ENCODE measurements around the gene CPSF4. TPM values are rescaled to one million over a fixed set of nuclear protein-coding genes. Genes with fewer than 3 reads are reported as not detected.

CPSF4 gene
- total and polyA plus RNA-seq, 4 donors = 19.6 to 60.9 (median 44.8) TPM

GRCh38 chr7:99396418-99397296 is 42.1 kb upstream of the CPSF4 start:
- H3K27ac ChIP-seq (ENCODE audit: low read depth, low read length) = peak overlapping the region; percentile 29
- H3K4me3 ChIP-seq (ENCODE audit: low read depth, low read length) = no peak overlapping the region
- H3K9me3 ChIP-seq (ENCODE audit: control insufficient read depth, insufficient read depth, low read length) = no peaks in the 10 kb centered on the region
- no peaks in the 10 kb centered on the region for H3K27me3 ChIP-seq (ENCODE audit: control insufficient read depth, insufficient read depth, low read length)
- peaks cover 73% of the 10 kb centered on the region for H3K36me3 ChIP-seq (ENCODE audit: control insufficient read depth, insufficient read depth, low read length)
- no peak for DNase-seq (ENCODE audit: low read depth in 4 of 6, low spot score in 6 of 6)
- H3K4me1 ChIP-seq (ENCODE audit: control insufficient read depth, insufficient read depth, low read length) = peaks cover 32% of the 10 kb centered on the region
- 92% methylated on average over 12 of the region's 21 CpGs for WGBS (ENCODE audit: insufficient coverage)

- Histone ChIP-seq H3K4me3 (ENCODE audit: low read depth, low read length) (no peak overlapping the region), H3K27me3 (ENCODE audit: control insufficient read depth, insufficient read depth, low read length) (no peaks in the 10 kb centered on the region), H3K9me3 (ENCODE audit: control insufficient read depth, insufficient read depth, low read length) (no peaks in the 10 kb centered on the region), H3K4me1 (ENCODE audit: control insufficient read depth, insufficient read depth, low read length) (peaks cover 25% of the 10 kb centered on the region), H3K27ac (ENCODE audit: low read depth, low read length) (peak overlapping the region; percentile 29), H3K36me3 (ENCODE audit: control insufficient read depth, insufficient read depth, low read length) (peaks cover 81% of the 10 kb centered on the region)
- WGBS (ENCODE audit: insufficient coverage) = 95% methylated on average over 17 of the region's 18 CpGs
- DNase-seq (ENCODE audit: low read depth in 4 of 6, low spot score in 6 of 6) = no peak
Measured at GRCh38 chr7:99397297-99397983, 41.3 kb upstream of the CPSF4 start.

DNA sequence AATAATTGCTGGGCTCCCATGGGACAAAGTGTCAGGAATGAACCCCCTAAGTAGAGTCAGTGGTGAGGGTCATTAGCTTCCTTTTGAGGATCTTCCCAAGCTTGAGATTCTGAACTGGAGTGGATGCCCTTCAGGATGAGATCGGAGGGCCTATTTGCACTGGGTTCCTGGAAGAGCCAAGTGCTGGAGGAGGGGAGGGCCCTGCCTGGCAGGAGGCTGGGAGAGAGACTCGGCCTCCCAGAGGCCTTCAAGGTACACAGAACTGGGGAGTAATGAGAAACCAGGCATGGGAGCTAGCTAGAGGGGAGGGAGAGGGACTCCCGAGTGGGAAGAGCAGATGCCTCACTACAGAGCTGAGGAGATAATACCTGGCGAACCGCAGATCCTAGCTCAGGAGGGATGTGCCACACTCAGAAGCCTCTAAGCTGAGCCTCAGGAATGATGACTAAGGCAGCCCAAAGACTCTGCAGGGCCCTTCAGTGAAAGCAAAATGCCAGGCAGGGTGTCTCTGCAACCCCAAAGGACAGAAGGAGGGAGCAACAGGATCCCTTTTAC is 39.8 kb upstream of the CPSF4 start:
- 84% methylated on average over 5 of the region's 5 CpGs for WGBS (ENCODE audit: insufficient coverage)
- H3K27ac ChIP-seq (ENCODE audit: low read depth, low read length) = no peak overlapping the region
- H3K4me3 ChIP-seq (ENCODE audit: low read depth, low read length) = no peak overlapping the region
- H3K9me3 ChIP-seq (ENCODE audit: control insufficient read depth, insufficient read depth, low read length) = no peaks in the 10 kb centered on the region
- DNase-seq (ENCODE audit: low read depth in 4 of 6, low spot score in 6 of 6) = no peak
- H3K36me3 ChIP-seq (ENCODE audit: control insufficient read depth, insufficient read depth, low read length) = peaks cover 91% of the 10 kb centered on the region
- H3K4me1 ChIP-seq (ENCODE audit: control insufficient read depth, insufficient read depth, low read length) = peaks cover 10% of the 10 kb centered on the region
- H3K27me3 ChIP-seq (ENCODE audit: control insufficient read depth, insufficient read depth, low read length) = no peaks in the 10 kb centered on the region

- no peak for DNase-seq (ENCODE audit: low read depth in 4 of 6, low spot score in 6 of 6)
- peaks cover 6% of the 10 kb centered on the region for H3K4me1 ChIP-seq (ENCODE audit: control insufficient read depth, insufficient read depth, low read length)
- 92% methylated on average over 4 of the region's 6 CpGs for WGBS (ENCODE audit: insufficient coverage)
- no peak overlapping the region for H3K4me3 ChIP-seq (ENCODE audit: low read depth, low read length)
- no peaks in the 10 kb centered on the region for H3K27me3 ChIP-seq (ENCODE audit: control insufficient read depth, insufficient read depth, low read length)
- no peak overlapping the region for H3K27ac ChIP-seq (ENCODE audit: low read depth, low read length)
- H3K36me3 ChIP-seq (ENCODE audit: control insufficient read depth, insufficient read depth, low read length) = peaks cover 94% of the 10 kb centered on the region
- H3K9me3 ChIP-seq (ENCODE audit: control insufficient read depth, insufficient read depth, low read length) = no peaks in the 10 kb centered on the region
Measured at GRCh38 chr7:99399597-99399996, 39.1 kb upstream of the CPSF4 start.

GRCh38 chr7:99402854-99403253 is 35.9 kb upstream of the CPSF4 start:
- no peaks in the 10 kb centered on the region for H3K27me3 ChIP-seq (ENCODE audit: control insufficient read depth, insufficient read depth, low read length)
- WGBS (ENCODE audit: insufficient coverage) = 100% methylated on average over 3 of the region's 3 CpGs
- H3K4me3 ChIP-seq (ENCODE audit: low read depth, low read length) = no peak overlapping the region
- peaks cover 74% of the 10 kb centered on the region for H3K36me3 ChIP-seq (ENCODE audit: control insufficient read depth, insufficient read depth, low read length)
- H3K9me3 ChIP-seq (ENCODE audit: control insufficient read depth, insufficient read depth, low read length) = no peaks in the 10 kb centered on the region
- H3K27ac ChIP-seq (ENCODE audit: low read depth, low read length) = no peak overlapping the region
- peaks cover 5% of the 10 kb centered on the region for H3K4me1 ChIP-seq (ENCODE audit: control insufficient read depth, insufficient read depth, low read length)
- no peak for DNase-seq (ENCODE audit: low read depth in 4 of 6, low spot score in 6 of 6)

GRCh38 chr7:99403764-99404163 is 35.0 kb upstream of the CPSF4 start:
- H3K27ac ChIP-seq (ENCODE audit: low read depth, low read length) = no peak overlapping the region
- no peaks in the 10 kb centered on the region for H3K9me3 ChIP-seq (ENCODE audit: control insufficient read depth, insufficient read depth, low read length)
- DNase-seq (ENCODE audit: low read depth in 4 of 6, low spot score in 6 of 6) = no peak
- 89% methylated on average over 5 of the region's 5 CpGs for WGBS (ENCODE audit: insufficient coverage)
- H3K27me3 ChIP-seq (ENCODE audit: control insufficient read depth, insufficient read depth, low read length) = no peaks in the 10 kb centered on the region
- peaks cover 64% of the 10 kb centered on the region for H3K36me3 ChIP-seq (ENCODE audit: control insufficient read depth, insufficient read depth, low read length)
- H3K4me1 ChIP-seq (ENCODE audit: control insufficient read depth, insufficient read depth, low read length) = peaks cover 6% of the 10 kb centered on the region
- H3K4me3 ChIP-seq (ENCODE audit: low read depth, low read length) = no peak overlapping the region

DNA sequence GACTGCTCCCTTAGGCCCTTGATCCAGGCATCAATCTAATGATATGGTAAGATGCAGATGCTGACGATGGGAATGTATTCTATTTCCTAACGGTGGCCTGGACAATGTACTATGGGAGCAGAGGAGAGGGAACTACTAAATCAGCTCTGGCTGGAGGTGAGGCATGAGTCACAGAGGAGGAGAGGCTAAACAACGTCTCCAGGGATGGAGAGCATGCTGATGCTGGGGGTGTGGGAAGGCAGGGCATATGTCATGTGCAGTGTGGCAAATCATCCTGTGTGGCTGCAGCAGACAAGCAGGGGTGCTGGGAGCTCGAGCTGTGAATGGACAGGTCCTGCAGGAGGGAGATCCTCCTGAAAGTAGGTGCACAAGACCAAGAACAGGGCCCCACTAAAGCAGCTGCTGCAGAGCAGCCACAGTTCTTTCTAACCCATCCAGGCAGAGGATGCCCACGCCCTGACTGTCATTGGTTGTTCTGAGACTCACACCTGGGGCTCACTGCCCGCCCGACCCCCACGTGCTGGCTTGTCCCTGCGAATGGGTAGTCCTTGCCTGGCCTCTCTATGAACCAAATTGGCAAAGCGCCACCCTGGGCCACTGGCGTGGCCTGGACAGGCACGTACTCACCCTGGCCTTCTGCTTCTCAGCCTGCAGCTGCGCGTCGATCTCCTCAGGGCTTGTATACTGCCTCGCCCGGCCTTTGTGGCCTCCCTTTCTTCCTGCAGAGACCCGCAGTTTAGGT is 34.3 kb upstream of the CPSF4 start:
- 91% methylated on average over 18 of the region's 18 CpGs for WGBS (ENCODE audit: insufficient coverage)
- Histone ChIP-seq H3K27me3 (ENCODE audit: control insufficient read depth, insufficient read depth, low read length) (no peaks in the 10 kb centered on the region), H3K4me1 (ENCODE audit: control insufficient read depth, insufficient read depth, low read length) (peaks cover 8% of the 10 kb centered on the region), H3K9me3 (ENCODE audit: control insufficient read depth, insufficient read depth, low read length) (no peaks in the 10 kb centered on the region), H3K36me3 (ENCODE audit: control insufficient read depth, insufficient read depth, low read length) (peaks cover 58% of the 10 kb centered on the region), H3K27ac (ENCODE audit: low read depth, low read length) (no peak overlapping the region), H3K4me3 (ENCODE audit: low read depth, low read length) (no peak overlapping the region)
- DNase-seq (ENCODE audit: low read depth in 4 of 6, low spot score in 6 of 6) = no peak

DNA sequence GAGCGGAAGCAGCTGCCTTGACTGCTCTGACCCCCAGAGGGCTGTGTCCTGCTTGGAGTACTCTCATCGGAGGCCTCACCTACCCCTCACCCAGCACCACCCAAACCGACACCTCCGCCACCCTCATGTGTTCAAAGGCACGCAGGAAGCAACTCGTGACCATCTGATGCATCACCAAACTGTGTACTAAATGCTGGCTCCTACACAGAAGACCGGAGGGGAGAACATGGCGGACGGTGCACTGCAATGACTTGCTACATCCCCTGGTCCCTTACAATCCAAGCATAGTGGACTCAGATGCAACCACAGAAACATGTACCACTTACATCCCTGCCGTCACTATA is 33.8 kb upstream of the CPSF4 start:
- peaks cover 9% of the 10 kb centered on the region for H3K4me1 ChIP-seq (ENCODE audit: control insufficient read depth, insufficient read depth, low read length)
- H3K4me3 ChIP-seq (ENCODE audit: low read depth, low read length) = no peak overlapping the region
- H3K27ac ChIP-seq (ENCODE audit: low read depth, low read length) = no peak overlapping the region
- no peaks in the 10 kb centered on the region for H3K27me3 ChIP-seq (ENCODE audit: control insufficient read depth, insufficient read depth, low read length)
- no peaks in the 10 kb centered on the region for H3K9me3 ChIP-seq (ENCODE audit: control insufficient read depth, insufficient read depth, low read length)
- WGBS (ENCODE audit: insufficient coverage) = 93% methylated on average over 9 of the region's 10 CpGs
- DNase-seq (ENCODE audit: low read depth in 4 of 6, low spot score in 6 of 6) = no peak
- H3K36me3 ChIP-seq (ENCODE audit: control insufficient read depth, insufficient read depth, low read length) = peaks cover 53% of the 10 kb centered on the region

DNA sequence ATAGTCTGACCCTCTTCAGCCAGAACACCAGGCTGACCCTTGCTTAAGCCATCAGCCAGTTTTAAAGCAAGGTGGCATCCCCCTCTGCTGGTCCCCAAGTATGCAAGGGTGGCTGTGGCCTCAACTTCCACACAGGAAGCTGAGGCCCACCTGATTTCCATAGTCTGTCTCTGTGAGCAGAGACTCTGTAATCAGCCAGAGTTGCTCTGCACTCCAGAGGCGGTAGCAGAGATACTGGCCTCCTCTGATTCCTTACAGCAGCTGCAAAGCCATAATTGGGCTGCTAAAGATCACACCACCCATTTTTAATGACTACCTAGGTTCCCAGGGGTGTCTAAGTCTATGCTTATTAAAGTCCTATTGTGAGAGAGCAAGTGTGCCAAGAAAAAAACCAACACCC is 32.2 kb upstream of the CPSF4 start:
- H3K4me1 ChIP-seq (ENCODE audit: control insufficient read depth, insufficient read depth, low read length) = peaks cover 13% of the 10 kb centered on the region
- no peak for DNase-seq (ENCODE audit: low read depth in 4 of 6, low spot score in 6 of 6)
- no CpG with 5 or more reads among the region's 1 CpG for WGBS (ENCODE audit: insufficient coverage)
- no peak overlapping the region for H3K27ac ChIP-seq (ENCODE audit: low read depth, low read length)
- H3K4me3 ChIP-seq (ENCODE audit: low read depth, low read length) = no peak overlapping the region
- H3K9me3 ChIP-seq (ENCODE audit: control insufficient read depth, insufficient read depth, low read length) = no peaks in the 10 kb centered on the region
- H3K27me3 ChIP-seq (ENCODE audit: control insufficient read depth, insufficient read depth, low read length) = no peaks in the 10 kb centered on the region
- H3K36me3 ChIP-seq (ENCODE audit: control insufficient read depth, insufficient read depth, low read length) = peaks cover 43% of the 10 kb centered on the region

All from spinal cord (tissue), 10 donors.